Hematopoietic multipotent progenitor cell treated with erythropoietin and hydrocortisone succinate and interleukin-3 and kit ligand, for 6 days (in vitro differentiated cells): Measurements from ENCODE around the gene EGLN3.
"Not testable (repeated sequence)": the region's sequence is repeated elsewhere in the genome, so short reads cannot be mapped to it uniquely, and the experiment has no call there.

ENCODE experiments used
- DNase-seq: peaks from one replicate; pipeline ENCODE4 v3.0.0-alpha.2; 2015

EGLN3 gene

DNA sequence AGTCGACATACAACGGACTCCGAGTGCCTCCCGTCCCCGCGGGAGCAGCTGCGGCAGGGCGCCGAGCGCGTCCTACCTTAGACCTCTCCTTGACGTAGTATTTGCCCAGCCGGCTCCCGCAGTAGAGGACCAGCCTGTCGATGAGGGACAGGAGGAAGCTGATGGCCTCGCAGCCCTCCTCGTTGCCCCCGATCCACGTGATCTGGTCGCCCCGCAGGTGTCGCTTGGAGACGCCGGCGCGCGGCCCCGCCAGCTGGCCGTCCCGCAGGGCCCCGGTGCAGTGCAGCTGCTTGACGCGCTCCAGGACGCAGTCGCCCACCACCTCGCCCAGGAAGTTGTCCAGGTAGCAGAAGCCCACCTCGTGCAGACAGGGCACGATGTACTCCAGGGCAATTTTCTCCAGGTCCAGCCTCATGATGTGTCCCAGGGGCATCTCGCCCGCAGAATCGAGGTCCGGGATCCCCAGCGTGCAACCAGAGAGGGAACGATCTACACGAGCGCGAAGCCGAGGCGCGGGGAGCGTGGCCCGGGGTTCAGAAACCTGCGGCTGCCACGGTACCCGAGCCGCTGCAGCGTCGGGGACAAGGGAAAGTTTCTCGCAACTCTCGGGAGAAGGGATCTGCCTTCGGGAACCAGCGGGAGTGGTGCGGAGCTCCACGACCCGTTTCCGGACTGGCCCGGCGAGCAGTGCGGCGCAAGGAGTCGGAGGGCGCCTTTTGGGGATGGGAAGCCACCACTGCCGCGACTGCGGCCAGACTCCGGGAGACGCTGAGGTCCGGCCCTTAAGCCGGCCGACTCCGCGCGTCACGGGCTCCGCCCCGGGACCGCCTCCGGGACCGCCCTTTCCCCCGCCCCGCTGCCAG, at the start of gene EGLN3:
Gene EGLN3, minus strand, starts transcription at position 755 of the 863 bp plus-strand sequence. Its CDS starts 322 bp downstream, at position 433.
- DNase-seq: peak; percentile 43

- no peak for DNase-seq
Observed at GRCh38 chr14:34000396-34000795, 49.5 kb upstream of the EGLN3 start.

DNA sequence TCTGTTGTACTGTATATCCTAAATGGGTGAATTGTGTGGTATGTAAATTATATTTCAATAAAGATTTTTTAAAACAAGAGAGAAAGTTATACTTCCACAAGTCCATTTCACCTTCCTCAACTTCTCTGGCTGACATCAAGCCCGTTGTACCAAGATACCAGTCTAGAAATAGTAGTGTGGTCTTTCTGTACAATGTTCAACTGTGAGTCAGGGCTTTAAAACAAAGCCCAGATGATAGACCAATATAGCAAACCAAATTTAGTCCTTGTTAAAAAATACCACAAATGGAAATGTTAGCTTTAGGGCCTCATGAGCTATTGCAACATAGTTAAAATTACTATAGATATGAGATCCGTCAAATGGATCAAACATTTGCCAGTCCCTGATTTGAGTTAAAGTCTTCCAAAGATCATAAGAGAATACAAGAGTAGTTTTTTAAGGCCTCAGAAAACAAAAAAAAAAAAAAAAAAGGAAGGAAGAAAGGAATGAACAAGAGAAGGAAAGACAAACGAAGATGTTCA, 49.0 kb upstream of the EGLN3 start:
- no peak for DNase-seq

DNA sequence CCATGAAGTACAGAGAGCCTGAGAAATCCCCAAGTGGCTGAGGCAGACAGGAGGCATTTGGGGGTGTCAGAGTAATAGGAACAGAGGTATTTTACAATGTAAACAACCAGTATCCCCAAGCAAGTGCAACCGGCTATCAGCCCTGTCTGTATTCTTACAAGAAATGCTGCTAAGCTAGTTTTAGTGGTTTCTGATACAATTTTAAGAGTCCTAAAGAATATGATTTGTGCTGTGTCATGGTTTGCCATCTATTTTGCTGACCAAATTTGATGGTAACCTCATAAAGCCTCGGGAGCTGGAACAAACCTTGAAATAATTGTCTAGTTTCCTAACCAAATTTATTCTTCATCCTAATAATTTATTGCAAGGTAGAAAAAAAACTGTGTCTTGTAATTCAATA, 46.7 kb upstream of the EGLN3 start:
- DNase-seq: no peak

GRCh38 chr14:33996462-33996861, 45.6 kb upstream of the EGLN3 start:
- no peak for DNase-seq

- DNase-seq: no peak
Observed at GRCh38 chr14:33993246-33993645, 42.4 kb upstream of the EGLN3 start.

- DNase-seq: no peak
Observed at GRCh38 chr14:33992274-33993007, 41.6 kb upstream of the EGLN3 start.

DNA sequence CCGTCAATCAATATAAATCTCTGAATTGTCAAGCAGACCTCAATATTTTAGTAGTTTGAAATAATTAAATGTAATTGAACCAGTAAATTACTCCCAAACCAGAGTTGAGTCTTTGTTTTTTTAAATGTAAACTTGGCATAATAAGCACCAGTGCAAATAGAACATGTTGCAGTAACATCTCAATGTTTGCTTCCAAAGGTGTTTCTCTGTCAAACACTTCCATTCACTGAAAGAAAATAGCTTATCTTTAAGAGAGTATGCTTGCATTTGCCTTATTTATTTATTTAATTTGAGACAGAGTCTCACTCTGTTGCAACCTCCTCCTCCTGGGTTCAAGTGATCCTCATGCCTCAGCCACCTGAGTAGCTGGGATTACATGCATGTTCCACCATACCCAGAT, 39.9 kb upstream of the EGLN3 start:
- no peak for DNase-seq

DNA sequence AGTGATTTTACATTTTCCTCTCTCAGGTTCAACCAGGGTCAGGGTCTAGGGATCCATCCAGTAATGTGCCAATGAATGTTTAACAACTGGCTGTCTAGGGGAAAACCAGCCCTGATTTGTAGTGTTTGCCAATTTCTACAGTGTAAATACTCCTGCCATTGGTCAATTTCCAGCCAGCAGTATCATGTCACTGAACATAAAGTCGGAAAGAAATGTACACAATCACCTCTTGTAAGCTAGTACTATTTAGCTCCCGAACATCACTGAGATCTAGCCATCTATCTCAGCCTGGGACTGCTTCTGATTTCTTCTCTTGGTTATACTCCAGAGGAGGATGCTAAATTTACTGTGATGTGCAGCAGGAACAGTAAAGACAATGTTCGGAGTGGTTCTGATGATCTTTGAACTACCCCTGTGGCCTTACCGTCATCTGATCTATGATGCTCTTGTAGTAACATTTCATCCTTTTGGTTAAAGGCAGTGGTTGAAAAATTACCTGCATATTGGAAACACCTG, 36.7 kb upstream of the EGLN3 start:
- no peak for DNase-seq

DNA sequence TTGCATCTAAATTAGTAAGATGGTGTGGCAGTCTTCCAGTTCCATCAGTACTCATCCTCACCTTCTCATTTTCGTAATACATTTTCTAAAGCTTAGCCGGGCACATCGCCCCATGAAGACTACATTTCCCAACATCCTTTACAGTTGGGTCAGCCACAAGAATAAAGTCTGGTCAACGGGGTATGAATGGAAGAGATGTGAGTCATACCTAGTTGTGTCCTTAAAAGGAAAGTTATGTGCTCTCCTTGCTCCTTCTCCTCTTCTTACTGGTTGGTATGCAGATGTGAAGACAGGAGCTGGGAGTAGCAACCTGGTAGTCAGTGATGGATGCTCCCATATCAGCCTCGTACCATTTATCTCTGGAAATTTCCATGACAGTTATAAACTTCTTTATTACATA, 35.9 kb upstream of the EGLN3 start:
- no peak for DNase-seq

GRCh38 chr14:33985242-33985641, 34.4 kb upstream of the EGLN3 start:
- no peak for DNase-seq

DNA sequence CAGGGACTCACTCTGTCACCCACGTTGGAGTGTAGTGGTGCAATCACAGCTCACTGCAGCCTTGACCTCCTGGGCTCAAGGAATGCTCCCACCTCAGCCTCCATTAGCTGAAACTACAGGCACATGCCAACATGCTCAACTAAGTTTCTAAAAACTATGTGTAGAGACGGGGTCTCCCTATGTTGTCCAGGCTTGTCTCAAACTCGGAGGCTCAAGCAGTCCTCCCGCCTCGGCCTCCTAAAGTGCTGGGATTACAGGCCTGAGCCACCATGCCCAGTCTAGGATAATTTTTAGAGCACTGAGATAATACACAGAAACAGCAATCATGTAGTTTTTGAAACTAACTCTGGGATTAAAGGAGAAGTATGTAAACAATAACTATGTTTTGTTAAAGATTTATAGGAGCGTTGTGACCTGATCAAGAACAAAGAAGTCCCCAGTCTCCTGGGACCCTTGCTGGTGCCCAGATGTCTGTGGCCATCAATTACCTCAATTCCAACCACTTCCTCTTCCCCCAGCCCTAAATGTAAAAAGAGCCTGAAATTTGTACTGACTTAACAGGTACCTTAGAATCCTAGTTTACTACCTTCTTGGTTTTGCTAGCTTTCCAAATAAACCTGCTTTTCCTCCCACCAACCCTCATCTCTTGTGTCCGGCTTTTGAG, 28.9 kb upstream of the EGLN3 start:
- no peak for DNase-seq

DNA sequence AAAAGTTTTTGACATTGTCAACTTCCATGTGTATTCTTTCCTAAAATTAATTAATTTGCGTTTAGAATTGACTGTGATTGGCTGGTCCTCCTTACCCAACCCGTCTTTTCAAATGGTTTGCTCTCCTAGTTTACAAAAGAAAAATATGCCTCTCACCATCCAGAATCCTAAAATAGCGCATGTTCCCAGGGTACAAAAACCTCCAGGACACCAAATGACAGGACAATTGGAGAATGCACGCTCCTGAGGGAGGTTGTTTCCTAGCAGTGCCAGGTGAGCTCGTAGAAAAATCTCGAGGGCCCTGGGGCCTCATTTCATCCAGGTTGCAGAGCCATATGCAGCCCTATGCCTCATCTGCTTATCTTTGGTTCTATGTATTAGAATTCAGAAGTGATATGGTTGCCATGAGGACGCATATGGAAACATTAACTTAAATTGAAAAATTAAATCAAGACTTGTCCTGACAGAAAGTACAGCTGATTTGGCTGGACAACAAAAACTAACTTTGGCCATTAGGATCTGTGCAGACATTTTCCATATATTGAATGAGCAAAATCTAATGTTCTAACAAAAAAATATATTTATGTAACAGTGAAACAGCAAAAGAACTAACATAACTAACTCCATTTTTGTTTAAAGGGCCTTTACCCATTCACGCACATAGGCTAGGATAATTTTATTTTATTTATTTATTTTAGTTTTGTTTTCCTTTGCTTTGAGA, 28.2 kb upstream of the EGLN3 start:
- no peak for DNase-seq

DNA sequence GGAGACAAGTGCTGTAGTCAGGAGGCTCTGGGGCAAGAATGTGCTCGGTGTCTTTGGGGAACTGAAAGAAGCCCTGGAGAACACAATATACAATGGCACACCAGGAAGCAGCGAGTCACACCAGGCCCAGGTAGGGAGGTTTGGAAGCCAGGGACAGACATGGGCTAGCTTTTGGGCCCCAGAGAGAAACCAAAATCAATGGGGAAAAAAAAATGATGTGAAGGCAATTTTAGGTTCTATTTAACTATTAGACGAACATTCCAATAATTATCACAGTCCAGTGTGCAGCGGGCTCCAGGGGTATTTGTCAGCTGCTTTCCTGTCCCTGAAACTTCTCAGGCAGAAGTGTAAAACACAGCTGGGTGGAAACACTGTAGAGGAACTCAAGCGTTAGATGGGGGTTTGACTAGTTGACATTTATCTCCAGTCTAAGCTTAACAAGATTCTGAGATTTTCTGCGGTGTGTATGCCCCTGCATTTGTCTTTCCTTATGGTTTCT, 21.8 kb upstream of the EGLN3 start:
- DNase-seq: no peak

DNA sequence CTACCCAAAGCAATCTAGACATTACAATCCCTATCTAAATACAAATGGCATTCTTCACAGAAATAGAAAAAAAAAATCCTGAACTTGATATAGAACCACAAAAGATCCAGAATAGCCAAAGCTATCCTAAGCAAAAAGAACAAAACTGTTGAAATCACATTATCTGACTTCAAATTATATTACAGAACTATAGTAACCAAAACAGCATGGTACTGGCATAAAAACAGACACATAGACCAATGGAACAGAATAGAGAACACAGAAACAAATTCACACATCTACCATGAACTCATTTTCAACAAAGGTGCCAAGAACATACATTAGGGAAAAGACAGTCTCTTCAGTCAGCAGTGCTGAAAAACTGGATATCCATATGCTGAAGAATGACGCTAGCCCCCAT, 19.0 kb upstream of the EGLN3 start:
- DNase-seq: not testable (repeated sequence)

DNA sequence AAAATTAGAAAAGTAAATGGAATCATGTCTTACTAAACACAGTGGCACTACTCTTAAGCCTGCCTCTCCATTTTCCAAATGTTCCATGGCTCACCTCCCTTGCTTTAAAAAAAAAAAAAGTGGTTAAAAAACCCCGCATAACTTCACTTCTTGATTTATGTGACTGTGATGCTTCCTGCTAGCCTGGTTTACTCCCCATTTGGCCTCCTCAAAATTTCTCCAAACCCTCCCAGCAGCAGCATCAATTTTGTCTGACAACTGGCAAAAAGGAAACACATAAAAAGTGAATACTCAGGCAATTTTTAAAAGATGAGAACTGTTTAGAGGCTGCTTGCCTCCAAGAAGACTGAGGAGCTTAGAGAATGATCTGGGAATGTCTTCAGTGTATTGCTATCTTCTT, 17.8 kb upstream of the EGLN3 start:
- no peak for DNase-seq

DNA sequence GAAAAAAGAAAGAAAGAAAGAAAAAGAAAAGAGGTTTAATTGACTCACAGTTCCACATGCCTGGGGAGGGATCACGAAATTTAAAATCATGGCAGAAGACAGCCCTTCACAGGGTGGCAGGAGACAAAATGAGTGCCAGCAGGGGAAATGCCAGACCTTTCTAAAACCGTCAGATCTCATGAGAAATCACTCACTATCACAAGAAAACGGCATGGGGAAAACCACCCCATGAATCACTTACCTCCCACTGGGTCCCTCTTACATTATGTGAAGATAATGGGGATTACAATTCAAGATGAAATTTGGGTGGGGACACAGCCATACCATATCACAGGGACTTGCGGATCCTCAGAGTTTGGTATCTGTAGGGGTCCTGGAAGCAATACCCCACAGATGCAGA, 16.3 kb upstream of the EGLN3 start:
- DNase-seq: no peak

DNA sequence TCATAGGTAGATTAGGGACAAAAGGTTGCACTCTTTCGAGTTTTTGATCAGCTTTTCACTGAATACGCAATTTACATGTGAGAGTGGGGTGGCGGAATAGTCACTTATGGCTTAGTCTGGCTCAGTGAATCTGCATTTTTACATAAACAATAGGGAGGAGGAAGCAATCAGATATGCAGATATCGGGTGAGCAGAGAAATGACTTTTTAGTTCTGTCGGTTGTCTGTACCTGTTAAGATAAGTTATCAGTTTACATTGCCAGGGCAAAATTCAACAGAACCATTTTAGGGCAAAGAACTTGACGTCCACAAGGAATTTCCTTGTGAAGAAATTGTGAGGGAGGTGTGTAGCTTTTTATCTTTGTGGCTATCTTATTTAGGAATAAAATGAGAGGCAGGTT, 15.4 kb upstream of the EGLN3 start:
- peak; percentile 16 for DNase-seq

GRCh38 chr14:33964599-33965317, 13.9 kb upstream of the EGLN3 start:
- peak; percentile 22 for DNase-seq

DNA sequence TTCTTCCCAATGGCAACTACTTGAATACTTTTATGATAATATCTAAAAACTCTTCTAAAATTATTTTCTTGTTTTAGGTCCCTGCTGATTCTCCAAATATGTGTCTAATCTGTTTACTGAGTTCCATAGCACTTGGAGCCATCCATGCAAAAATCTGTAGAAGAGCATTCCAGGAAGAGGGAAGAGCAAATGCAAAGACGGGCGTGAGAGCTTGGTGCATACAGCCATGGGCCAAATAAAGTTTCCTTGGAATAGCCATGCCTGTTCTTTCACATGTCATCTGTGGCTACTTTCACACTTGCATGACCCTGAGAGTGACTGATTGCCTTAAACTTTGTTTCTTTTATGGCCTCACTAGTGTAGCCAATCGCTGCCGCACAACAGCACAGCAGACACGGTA, 13.0 kb upstream of the EGLN3 start:
- no peak for DNase-seq

DNA sequence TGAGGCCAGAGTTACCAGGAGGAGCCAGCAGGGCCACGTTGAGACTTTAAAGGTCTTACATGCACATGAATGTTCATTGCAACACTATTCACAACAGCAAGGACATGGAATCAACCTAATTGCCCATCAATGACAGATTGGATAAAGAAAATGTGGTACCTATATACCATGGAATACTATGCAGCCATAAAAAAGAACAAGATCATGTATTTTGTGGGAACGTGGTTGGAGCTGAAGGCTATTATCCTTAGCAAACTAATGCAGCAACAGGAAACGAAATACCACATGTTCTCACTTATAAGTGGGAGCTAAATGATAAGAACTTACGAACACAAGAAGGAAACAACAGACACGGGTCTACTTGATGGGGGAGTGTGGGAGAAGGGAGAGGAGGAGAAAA, 11.6 kb upstream of the EGLN3 start:
- DNase-seq: not testable (repeated sequence)

GRCh38 chr14:33962016-33962415, 11.1 kb upstream of the EGLN3 start:
- DNase-seq: no peak
